Endodermal cell (in vitro differentiated cells): ENCODE measurements around the gene MYO18B. TPM values are rescaled to one million over a fixed set of nuclear protein-coding genes. Genes with fewer than 3 reads are reported as not detected.

Source experiments
- DNase-seq: peaks from one replicate; pipeline ENCODE4 v3.0.0-alpha.2; 2017
- H3K27ac ChIP-seq: 2 replicates; pipeline ENCODE4 v1.5.1; 2013; ENCODE audit warnings: mild to moderate bottlenecking, low read depth, low read length, moderate library complexity
- H3K27me3 ChIP-seq: 2 replicates; pipeline ENCODE4 v1.6.1; 2013; ENCODE audit warnings: mild to moderate bottlenecking, low read length, moderate library complexity; ENCODE audit not compliant: insufficient read depth, control insufficient read depth, poor library complexity, severe bottlenecking
- H3K36me3 ChIP-seq: 2 replicates; pipeline ENCODE4 v1.7.0; 2013; ENCODE audit warnings: mild to moderate bottlenecking, low read length, moderate library complexity; ENCODE audit not compliant: control insufficient read depth, insufficient read depth
- H3K4me1 ChIP-seq: one replicate; pipeline ENCODE4 v1.7.0; 2013; ENCODE audit warnings: low read length; ENCODE audit not compliant: control insufficient read depth, insufficient read depth
- H3K4me3 ChIP-seq: 2 replicates; pipeline ENCODE4 v1.5.1; 2013; ENCODE audit warnings: mild to moderate bottlenecking, low read length, moderate library complexity
- H3K9ac ChIP-seq: 2 replicates; pipeline ENCODE4 v1.6.1; 2013; ENCODE audit warnings: mild to moderate bottlenecking, low read length, moderate library complexity; ENCODE audit not compliant: poor library complexity, severe bottlenecking; ENCODE audit errors: extremely low read depth
- H3K9me3 ChIP-seq: 2 replicates; pipeline ENCODE4 v1.6.1; 2013; ENCODE audit warnings: mild to moderate bottlenecking, low read length, moderate library complexity; ENCODE audit not compliant: control insufficient read depth
- H3K27ac Mint-ChIP-seq: 2 replicates; pipeline ENCODE4 v1.8.0; 2020; ENCODE audit warnings: mixed read lengths
- H3K27me3 Mint-ChIP-seq: 2 replicates; pipeline ENCODE4 v1.8.0; 2021; ENCODE audit warnings: mild to moderate bottlenecking, mixed read lengths; ENCODE audit not compliant: insufficient read depth
- H3K36me3 Mint-ChIP-seq: 2 replicates; pipeline ENCODE4 v1.8.0; 2020; ENCODE audit warnings: low read depth, mixed read lengths
- H3K4me1 Mint-ChIP-seq: 2 replicates; pipeline ENCODE4 v1.8.0; 2020; ENCODE audit warnings: mixed read lengths
- H3K4me3 Mint-ChIP-seq: 2 replicates; pipeline ENCODE4 v1.8.0; 2020; ENCODE audit warnings: mild to moderate bottlenecking, moderate library complexity, mixed read lengths
- H3K9me3 Mint-ChIP-seq: 2 replicates; pipeline ENCODE4 v1.8.0; 2020; ENCODE audit warnings: mild to moderate bottlenecking, mixed read lengths
- WGBS, 2 experiments: methylation state at CpG; one replicate each; pipeline versions ENCODE4 v1.1.5 to v1.1.7; 2013; ENCODE audit warnings: missing lambda C conversion rate in 2 of 2, mixed read lengths in 1 of 2; ENCODE audit not compliant: insufficient coverage in 1 of 2, insufficient read length in 1 of 2; 5-methylcytosine and 5-hydroxymethylcytosine counted together
- total RNA-seq, 2 donors: library from RNA; stranded (reverse); fragmentation: NEBNext Ultra II Directional in 1 of 2; extraction: Animal tissue kit (Norgen Biotek cat#: 25700) in 1 of 2; gene quantifications; 2 replicates in 1 of 2; 3 replicates in 1 of 2; pipeline ENCODE4 v1.2.1, GENCODE V29; 2021
- TF ChIP-seq, protein P1 (sequence below): fragments of 200-600 bp; sonication (generic); conservative IDR thresholded peaks from 2 replicates; pipeline ENCODE4 v1.5.0; 2021; ENCODE audit warnings: antibody characterized with exemption, mild to moderate bottlenecking

Gene MYO18B
- total RNA-seq, 2 donors from 2014 or later = 0.77 to 0.84 TPM

DNA sequence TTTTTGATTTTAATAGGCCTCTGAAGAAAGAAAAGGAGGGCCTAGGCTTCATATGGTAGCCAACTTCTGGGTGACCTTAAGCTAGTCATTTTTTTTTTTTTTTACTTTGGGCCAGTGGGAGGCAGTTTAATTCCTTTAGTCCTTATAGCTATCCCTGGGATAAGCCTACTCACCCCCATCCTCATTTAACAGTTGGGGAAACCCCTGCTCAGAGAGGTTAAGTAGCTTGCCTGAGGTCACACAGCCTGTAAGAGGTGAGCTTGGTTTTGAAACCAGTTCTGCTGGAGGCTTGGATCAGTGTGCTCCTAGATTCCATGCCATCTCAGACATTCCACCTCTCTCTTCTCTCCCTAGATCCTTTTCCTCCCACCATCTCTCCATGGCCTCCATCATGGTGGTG, 86.4 kb downstream of the MYO18B start:
- H3K4me3 ChIP-seq = no peak overlapping the region
- H3K27ac Mint-ChIP-seq = no peak overlapping the region
- DNase-seq = no peak
- H3K9me3 ChIP-seq = peaks cover 11% of the 10 kb centered on the region
- TF ChIP-seq, protein P1, sequence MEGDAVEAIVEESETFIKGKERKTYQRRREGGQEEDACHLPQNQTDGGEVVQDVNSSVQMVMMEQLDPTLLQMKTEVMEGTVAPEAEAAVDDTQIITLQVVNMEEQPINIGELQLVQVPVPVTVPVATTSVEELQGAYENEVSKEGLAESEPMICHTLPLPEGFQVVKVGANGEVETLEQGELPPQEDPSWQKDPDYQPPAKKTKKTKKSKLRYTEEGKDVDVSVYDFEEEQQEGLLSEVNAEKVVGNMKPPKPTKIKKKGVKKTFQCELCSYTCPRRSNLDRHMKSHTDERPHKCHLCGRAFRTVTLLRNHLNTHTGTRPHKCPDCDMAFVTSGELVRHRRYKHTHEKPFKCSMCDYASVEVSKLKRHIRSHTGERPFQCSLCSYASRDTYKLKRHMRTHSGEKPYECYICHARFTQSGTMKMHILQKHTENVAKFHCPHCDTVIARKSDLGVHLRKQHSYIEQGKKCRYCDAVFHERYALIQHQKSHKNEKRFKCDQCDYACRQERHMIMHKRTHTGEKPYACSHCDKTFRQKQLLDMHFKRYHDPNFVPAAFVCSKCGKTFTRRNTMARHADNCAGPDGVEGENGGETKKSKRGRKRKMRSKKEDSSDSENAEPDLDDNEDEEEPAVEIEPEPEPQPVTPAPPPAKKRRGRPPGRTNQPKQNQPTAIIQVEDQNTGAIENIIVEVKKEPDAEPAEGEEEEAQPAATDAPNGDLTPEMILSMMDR = no peak
- no peak overlapping the region for H3K4me3 Mint-ChIP-seq
- no peaks in the 10 kb centered on the region for H3K36me3 Mint-ChIP-seq
- H3K4me1 ChIP-seq = no peaks in the 10 kb centered on the region
- H3K4me1 Mint-ChIP-seq = peaks cover 5% of the 10 kb centered on the region
- H3K9ac ChIP-seq = no peak overlapping the region
- H3K27ac ChIP-seq = no peak overlapping the region
- no peaks in the 10 kb centered on the region for H3K36me3 ChIP-seq
- peaks cover 3% of the 10 kb centered on the region for H3K27me3 Mint-ChIP-seq
- H3K27me3 ChIP-seq = no peaks in the 10 kb centered on the region
- H3K9me3 Mint-ChIP-seq = peaks cover 7% of the 10 kb centered on the region

DNA sequence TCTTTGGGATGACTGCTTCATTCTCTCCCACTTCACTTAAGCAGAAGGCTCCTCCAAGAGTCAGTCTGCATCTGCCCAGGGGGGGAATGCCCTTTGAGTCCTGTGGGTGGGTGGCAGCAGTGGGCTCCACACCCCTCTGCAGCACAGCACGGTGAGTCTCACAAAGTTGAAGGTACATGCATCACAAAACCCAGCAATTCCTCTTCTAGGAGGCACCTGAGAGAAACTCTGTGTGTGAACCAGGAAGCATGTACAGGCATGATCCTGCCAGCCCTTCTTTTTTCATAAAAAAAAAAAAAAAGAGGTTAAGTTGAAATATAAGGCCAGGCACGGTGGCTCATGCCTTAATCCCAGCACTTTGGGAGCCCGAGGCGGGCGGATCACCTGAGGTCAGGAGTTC, 87.2 kb downstream of the MYO18B start:
- H3K27me3 Mint-ChIP-seq = peaks cover 2% of the 10 kb centered on the region
- H3K9ac ChIP-seq = no peak overlapping the region
- no peak overlapping the region for H3K27ac Mint-ChIP-seq
- no peak overlapping the region for H3K4me3 Mint-ChIP-seq
- no peak overlapping the region for H3K27ac ChIP-seq
- peaks cover 7% of the 10 kb centered on the region for H3K9me3 Mint-ChIP-seq
- H3K4me3 ChIP-seq = no peak overlapping the region
- H3K4me1 ChIP-seq = no peaks in the 10 kb centered on the region
- TF ChIP-seq, protein P1 = no peak
- peaks cover 11% of the 10 kb centered on the region for H3K9me3 ChIP-seq
- H3K27me3 ChIP-seq = no peaks in the 10 kb centered on the region
- WGBS, 2 experiments = 93% methylated on average over 5 of the region's 5 CpGs; no CpG with 5 or more reads in 1 of the 2 experiments
- peaks cover 5% of the 10 kb centered on the region for H3K4me1 Mint-ChIP-seq
- no peaks in the 10 kb centered on the region for H3K36me3 Mint-ChIP-seq
- no peak for DNase-seq
- no peaks in the 10 kb centered on the region for H3K36me3 ChIP-seq

DNA sequence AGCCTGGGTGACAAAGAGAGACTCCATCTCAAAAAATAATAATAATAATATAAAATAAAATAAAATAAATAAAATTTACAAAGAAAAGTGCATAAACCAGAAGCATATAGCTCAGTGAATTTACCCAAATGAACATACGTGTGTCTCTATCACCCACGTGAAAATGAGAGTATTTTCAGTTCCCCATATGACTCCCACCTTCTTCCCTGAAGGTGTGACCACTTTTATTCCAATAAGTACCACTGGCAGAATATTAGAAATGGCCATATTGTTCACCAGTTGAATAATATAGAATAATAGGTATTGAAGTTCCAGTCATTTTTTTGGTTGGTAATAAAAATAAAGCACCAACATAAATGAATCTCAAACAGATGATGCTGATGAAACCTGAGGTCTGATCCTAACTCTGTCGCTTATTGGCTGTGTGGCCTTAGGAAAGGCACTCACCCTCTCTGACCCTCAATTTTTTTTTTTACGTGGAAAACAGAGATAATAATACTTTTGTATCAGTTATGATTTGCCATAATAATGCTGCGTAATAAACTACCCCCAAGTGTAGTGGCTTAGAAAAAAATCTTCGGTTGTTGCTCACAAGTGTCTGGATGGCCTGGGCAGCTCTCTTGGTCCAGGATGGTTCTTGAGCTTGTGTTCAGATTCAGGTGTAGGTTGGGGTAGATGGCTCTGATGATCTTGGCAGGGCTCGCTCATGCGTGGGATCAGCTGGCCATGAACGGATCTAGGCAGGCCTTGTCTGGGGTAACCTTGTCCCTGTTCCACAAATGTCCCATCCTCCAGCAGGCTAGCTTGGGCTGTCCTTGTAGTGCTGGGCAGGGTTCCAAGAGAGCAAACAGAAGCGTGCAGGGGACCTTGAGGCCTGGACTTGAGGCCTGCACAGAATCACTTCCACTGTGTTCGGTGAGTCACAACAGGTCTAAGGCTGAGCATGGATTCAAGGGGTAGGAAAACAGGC, 88.1 kb downstream of the MYO18B start:
- WGBS, 2 experiments = 95 to 98% methylated on average over 8 to 11 of the region's 11 CpGs
- Histone ChIP-seq H3K4me1 (no peaks in the 10 kb centered on the region), H3K36me3 (no peaks in the 10 kb centered on the region), H3K27me3 (no peaks in the 10 kb centered on the region), H3K9me3 (peaks cover 11% of the 10 kb centered on the region), H3K4me3 (no peak overlapping the region), H3K9ac (no peak overlapping the region), H3K27ac (no peak overlapping the region)
- Mint-ChIP-seq H3K4me3 (no peak overlapping the region), H3K4me1 (peaks cover 5% of the 10 kb centered on the region), H3K9me3 (peaks cover 7% of the 10 kb centered on the region), H3K36me3 (no peaks in the 10 kb centered on the region), H3K27ac (no peak overlapping the region), H3K27me3 (peaks cover under 1% of the 10 kb centered on the region)
- no peak for DNase-seq
- TF ChIP-seq, protein P1 = no peak
